HFF-Myc (cell line): ENCODE data around the gene SLC6A1.

Experiments used
- DNase-seq: peaks from one replicate; pipeline ENCODE4 v3.0.0-alpha.2; 2011; ENCODE audit warnings: low read depth; ENCODE audit errors: extremely low read depth
- H3K4me3 ChIP-seq: replicated peaks from 2 replicates; pipeline ENCODE4 v1.5.1; 2011; ENCODE audit warnings: low read depth, mild to moderate bottlenecking, control low read depth, low read length
- CTCF ChIP-seq: IDR thresholded peaks from 2 replicates; pipeline ENCODE4 v1.5.1; 2012; ENCODE audit warnings: mild to moderate bottlenecking, low read depth, low read length, control low read depth; ENCODE audit errors: missing control alignments

Gene SLC6A1

GRCh38 chr3:10992017-10992942 lies at the start of gene SLC6A1:
Gene SLC6A1 (plus strand): TSS chr3:10992748. CDS start chr3:11017212, 24,464 bp downstream.
- no peak within 1 kb of the TSS for H3K4me3 ChIP-seq
- DNase-seq: no peak
- no peak for TF ChIP-seq CTCF

GRCh38 chr3:10944866-10945265 lies 47.7 kb upstream of the SLC6A1 start:
- DNase-seq: no peak
- H3K4me3 ChIP-seq: no peak overlapping the region
- no peak for TF ChIP-seq CTCF

- TF ChIP-seq CTCF: peak; percentile 83
- no peak for DNase-seq
- H3K4me3 ChIP-seq: no peak overlapping the region
Measured at GRCh38 chr3:10945683-10946287, 46.8 kb upstream of the SLC6A1 start.

GRCh38 chr3:10946526-10946925 lies 46.0 kb upstream of the SLC6A1 start:
- no peak overlapping the region for H3K4me3 ChIP-seq
- TF ChIP-seq CTCF: no peak
- DNase-seq: no peak

GRCh38 chr3:10948326-10948725 lies 44.2 kb upstream of the SLC6A1 start:
- no peak for DNase-seq
- no peak overlapping the region for H3K4me3 ChIP-seq
- TF ChIP-seq CTCF: no peak

- no peak for TF ChIP-seq CTCF
- DNase-seq: no peak
- no peak overlapping the region for H3K4me3 ChIP-seq
Measured at GRCh38 chr3:10949197-10949596, 43.4 kb upstream of the SLC6A1 start.
